ENCODE measurements around the gene RIPOR2.

The RIPOR2 gene, protein sequence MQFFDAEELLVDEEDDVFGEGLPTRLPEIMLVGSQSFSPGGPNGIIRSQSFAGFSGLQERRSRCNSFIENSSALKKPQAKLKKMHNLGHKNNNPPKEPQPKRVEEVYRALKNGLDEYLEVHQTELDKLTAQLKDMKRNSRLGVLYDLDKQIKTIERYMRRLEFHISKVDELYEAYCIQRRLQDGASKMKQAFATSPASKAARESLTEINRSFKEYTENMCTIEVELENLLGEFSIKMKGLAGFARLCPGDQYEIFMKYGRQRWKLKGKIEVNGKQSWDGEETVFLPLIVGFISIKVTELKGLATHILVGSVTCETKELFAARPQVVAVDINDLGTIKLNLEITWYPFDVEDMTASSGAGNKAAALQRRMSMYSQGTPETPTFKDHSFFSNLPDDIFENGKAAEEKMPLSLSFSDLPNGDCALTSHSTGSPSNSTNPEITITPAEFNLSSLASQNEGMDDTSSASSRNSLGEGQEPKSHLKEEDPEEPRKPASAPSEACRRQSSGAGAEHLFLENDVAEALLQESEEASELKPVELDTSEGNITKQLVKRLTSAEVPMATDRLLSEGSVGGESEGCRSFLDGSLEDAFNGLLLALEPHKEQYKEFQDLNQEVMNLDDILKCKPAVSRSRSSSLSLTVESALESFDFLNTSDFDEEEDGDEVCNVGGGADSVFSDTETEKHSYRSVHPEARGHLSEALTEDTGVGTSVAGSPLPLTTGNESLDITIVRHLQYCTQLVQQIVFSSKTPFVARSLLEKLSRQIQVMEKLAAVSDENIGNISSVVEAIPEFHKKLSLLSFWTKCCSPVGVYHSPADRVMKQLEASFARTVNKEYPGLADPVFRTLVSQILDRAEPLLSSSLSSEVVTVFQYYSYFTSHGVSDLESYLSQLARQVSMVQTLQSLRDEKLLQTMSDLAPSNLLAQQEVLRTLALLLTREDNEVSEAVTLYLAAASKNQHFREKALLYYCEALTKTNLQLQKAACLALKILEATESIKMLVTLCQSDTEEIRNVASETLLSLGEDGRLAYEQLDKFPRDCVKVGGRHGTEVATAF

DNA sequence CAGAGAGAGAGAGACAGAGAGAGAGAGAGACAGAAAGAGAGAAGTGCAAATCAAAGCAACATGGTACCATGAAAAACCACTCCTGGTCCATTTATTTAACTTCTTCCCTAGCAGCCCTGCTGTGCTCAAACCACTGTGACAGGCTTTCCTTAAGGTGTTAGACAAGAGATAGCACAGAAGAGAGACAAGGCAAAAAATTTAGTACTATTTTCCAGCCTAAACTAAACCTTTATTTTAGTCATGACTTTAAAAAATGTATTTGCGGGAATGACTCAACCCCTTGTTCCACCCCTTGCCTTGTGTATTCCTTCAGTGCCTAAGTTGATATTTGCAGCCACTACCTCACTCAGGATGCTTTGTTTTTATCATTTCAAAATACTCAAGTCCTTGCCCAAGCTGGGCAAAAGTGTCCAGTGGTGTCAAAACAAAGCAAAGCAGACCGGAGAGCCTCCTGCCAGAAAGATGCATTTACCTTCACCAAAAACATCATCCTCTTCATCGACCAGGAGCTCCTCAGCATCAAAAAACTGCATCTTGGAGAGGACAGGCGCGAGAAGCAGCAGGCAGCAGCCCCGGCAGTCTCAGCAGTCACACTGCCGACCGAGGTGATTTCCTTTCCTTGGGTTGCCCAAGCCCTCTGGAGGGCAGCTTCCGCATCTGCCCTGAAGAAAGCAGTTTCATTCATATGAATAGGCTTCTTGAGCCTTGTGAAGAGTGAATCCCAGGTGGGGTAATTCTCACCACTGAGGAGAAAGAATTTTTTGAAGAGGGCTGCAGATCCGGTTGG lies at the start of gene RIPOR2:
RIPOR2 (minus strand) TSS at position 595 of the 787 bp plus-strand sequence; CDS start at position 533, 62 bp downstream.
- DNase-seq: peak; percentile 65

DNA sequence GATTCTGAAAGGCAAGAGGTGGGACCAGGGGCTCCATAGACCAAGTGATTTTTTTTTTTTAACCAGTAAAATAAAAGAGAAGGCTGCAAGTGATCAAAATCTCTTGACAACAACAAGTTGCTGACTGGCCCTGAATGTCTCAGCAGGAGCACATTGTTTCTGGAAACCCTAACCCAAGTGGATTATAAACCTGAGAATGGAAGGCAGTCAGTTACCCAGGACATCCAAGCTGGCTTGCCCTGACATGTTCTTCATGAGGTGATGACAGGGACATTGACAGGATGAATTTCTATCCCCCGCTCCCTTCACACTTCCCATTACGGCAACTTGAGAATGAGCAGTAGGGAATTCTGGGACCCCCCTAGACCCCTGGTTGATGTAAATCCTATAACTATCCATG lies 49.6 kb upstream of the RIPOR2 start:
- no peak for DNase-seq

DNA sequence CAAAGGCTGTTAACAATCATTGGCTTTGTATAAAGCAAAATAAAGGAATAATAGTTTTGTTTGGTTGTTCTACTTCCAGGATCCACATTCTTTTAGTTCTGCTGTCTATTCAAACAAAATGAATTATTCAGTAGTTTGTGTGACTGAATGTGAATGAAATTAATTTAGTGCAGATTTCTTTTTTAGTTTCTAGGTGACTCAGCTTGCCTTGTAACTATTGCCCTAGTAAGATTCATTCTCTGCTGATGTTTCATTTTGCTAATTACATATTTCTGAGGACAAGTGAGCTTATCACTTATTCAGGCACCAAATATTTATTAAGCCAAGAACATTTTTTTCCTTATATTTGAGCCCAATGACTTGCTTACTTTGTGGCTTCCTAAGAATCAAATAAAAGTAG lies 46.5 kb upstream of the RIPOR2 start:
- no peak for DNase-seq

DNA sequence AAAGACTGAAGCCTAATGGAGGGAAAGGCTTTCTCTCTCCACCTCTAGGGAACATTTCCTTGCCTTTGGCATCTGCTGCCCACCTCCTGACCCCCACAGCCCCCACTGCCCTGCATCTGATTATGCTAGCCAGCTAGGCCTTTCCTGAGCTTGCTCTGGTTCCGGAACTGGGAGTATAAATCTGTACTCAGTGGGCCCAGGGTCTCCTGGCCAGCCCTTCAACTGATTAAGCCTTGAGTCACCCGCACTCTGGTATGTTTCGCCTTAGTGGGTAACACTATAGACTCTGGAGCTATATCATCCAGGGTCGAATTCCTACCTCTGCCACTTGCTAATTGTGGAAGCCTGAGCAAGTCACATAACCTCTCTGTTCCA lies 45.6 kb upstream of the RIPOR2 start:
- DNase-seq: no peak

DNA sequence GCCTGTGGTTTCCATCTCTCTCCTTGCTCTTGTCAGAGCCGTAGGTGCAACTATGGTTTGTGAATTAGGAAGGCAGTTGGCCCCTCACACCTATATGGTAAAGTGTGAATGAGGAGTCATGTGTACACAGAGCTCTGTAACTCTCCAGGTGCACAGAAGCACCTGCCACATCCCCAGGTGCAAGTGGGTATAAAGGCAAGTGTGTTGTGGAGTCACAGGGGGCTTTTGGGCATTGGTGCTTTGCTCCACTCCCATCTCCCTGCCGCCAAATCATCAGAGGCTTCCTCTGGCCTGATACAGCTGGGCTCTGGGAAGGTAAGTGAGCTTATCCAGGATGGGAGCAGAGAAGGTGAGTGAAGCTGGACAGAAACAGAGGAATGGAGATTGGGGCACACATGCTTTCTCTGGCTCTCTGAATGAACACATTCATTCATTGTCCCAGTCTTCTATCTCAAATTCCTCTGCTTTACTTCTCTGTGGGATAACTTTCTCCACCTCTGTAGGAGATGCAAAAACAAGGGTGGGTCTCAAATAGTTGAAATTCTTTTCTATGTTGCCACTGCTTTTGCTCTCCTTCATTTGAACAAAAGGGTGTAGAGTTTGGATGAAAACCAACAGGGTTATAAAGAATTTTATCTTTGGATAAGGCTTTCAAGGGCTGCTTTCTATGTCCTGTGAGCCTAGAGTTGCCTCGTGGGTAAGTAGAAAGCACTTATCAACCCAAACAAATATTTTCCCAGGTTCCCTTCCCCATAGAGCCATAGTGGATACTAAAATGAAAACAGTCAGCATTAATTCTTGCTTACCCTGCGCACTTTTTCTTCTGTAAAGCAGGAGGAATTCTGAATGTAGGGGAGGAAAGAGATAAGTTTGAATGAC lies 45.0 kb upstream of the RIPOR2 start:
- DNase-seq: no peak

DNA sequence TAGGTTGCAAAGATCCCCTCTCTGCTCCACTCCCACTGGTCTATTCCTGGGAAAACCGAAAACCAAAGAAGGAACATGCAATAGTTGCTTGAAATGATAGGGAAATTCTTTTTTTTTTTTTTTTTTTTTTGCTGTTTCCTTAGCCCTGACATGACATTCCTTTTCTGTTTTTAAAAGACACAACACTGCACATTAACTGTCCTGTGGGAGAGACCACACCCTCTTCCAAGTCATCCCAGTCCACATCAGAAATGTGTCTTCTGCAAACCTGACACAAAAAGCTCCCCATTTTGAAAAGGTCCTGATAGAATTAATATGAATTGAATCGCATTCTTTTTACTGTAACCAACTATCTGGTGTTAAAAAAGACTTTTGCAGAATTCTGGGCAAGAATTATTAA lies 43.4 kb upstream of the RIPOR2 start:
- no peak for DNase-seq

DNA sequence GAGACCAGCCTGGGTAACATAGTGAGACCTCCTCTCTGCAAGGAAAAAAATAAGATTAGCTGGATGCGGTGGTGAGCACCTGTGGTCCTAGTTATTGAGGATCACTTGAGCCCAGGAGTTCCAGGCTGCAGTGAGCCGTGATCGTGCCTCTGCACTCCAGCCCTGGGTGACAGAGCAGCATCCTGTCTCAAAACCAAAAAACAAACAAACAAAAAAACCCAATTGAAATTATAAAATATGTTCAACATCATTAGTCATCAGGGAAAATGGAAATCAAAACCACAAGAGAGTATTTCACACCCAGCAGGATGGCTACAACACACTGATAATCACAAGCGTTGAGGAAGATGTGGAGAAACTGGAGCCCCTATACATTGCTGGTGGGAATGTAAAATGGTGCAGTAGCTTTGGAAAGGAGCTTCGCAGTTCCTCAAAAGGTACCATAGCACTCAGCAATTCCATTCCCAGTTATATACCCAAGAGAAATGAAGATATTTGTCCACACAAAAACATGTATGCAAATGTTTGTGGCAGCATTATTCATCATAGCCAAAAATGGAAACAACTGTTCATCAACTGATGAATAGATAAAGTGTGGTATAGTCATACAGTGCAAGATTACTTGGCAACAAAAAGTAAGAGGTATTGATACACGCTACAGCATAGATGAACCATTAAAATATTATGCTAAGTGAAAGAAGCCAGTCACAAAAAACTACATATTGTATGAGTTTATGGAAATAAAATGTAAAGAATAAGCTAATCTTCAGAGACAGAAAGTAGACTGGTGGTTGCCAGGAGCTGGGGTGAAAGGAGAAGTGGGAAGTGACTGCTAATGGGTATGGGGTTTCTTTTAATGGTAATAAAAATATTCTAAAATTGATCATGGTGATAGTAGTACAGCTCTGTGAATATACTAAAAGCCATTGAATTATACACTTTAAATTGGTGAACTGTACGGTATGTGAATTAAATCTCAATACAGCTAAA lies 38.7 kb upstream of the RIPOR2 start:
- peak; percentile 37 for DNase-seq

DNA sequence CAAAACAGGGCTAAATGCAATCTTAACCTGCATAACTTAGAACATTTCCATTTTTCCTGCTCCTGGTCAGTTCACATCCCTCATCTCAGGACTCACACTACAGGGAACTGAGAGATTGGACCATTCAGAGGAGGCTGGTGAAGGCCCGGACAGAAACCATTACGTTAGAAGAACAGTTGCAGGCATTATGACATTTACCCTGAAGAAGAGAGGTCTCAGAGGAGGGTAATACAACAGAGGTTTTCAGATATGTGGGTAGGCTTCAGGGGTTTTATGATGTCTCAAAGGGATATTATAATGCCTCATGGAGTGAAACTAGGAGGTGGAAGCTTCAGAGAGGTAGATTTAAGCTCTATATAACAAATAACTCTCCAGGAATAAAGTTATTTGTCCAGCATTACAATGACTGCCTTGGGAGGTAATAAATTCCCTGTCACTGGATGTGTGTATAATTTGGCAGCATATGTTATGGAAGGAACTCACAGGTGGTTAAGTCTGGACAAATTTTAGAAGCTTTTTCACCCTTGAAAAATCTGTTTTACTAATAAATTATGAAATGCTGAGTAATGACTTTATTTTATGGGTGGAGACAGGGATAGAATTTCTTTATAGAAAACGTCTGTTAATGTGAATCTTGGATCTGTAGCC lies 36.7 kb upstream of the RIPOR2 start:
- no peak for DNase-seq

DNA sequence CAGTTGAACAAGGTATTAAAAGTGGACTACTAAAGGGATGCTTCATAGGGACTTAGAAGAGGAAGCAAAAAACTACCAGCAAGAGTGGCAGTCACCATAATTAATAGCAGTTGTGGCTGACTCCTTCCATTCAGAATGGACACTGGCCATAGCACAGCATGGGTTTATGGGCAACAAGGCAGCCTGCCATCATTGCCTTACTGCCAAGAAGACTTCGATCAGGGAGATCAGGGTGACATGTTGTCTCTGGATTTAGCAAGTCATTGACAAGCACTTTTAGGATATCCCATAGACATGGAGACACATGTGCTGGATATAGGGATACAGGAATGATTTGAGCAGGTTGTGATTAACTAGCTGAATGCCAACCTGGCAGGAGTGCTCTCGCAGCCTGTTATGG lies 35.3 kb upstream of the RIPOR2 start:
- no peak for DNase-seq

DNA sequence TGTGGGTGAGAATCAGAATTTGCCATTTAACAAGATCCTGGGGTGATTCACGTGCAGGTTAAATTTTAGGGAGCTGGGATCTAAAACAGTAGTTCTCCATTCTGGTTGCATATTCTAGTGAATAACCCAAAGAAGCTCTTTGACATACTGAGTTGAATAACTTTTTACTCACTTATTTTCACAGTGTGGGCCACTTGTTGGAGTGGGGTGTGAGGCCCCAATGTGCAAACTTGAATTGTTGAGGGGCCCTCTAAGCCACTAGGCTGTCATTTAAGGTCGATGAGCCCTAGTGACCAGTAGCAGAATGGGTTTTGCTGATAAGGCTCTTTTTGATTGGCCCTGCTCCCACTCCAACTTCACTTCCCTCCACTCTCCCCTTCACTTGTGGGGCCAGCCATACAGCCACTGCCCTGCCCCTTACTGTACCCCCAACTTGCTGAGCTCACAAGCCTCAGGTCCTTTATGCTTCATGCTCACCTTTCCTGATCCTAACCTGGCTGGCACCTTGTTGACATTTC lies 33.6 kb upstream of the RIPOR2 start:
- DNase-seq: no peak

DNA sequence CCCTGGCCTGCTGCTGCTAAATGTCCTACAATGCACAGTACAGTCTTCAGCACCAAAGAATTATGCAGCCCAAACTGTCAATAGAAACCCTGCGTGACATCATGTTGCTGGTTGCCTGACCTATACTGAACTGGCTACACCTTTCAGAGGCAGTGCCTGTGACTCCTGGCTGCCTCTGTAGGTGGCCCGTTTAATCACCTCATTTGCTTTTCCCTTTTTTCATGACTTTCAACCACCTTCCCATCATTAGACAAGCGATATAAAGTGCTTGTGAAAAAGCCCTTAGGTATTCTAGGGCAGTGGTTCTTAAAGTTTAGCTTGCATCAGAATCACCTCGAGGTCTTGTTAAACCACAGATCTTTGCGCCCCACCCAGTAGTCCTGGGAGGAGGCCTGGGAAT lies 33.0 kb upstream of the RIPOR2 start:
- no peak for DNase-seq

DNA sequence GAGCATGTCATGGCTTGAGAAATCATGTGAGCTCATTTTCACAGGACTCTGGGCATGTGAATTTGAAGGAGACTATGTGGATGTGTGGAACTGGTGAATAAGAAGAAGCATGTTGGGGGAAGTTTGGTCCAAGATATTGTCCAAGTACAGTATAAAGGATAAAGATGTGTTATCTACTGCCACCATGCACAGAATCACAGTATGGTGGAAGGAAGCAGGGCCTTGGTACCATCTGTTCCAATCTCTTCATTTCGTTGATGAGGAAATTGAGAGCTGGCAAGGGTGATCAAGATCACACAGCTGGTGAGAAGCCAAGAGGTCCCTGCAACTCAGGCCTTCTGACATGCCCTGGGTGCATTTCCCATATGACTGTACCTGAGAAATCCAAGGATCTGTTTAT lies 31.5 kb upstream of the RIPOR2 start:
- no peak for DNase-seq

DNA sequence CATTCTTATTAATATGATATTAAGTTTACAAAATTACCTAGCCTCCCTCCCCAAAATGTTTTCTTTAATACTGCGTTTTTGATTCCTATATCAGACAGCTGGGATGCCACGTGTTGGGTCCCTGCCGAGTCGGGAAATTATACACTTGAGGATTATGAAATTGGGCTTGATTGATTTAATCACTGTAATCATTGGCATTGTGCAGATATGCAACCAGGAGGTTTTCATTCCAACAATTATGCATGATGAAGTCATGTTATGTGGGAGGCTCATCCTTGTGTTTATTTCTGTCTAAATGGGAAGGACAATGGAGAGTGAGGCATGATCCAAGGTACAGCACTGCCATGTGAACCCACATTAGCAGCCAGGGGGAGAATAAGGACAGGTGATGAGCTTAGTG lies 30.6 kb upstream of the RIPOR2 start:
- DNase-seq: no peak

DNA sequence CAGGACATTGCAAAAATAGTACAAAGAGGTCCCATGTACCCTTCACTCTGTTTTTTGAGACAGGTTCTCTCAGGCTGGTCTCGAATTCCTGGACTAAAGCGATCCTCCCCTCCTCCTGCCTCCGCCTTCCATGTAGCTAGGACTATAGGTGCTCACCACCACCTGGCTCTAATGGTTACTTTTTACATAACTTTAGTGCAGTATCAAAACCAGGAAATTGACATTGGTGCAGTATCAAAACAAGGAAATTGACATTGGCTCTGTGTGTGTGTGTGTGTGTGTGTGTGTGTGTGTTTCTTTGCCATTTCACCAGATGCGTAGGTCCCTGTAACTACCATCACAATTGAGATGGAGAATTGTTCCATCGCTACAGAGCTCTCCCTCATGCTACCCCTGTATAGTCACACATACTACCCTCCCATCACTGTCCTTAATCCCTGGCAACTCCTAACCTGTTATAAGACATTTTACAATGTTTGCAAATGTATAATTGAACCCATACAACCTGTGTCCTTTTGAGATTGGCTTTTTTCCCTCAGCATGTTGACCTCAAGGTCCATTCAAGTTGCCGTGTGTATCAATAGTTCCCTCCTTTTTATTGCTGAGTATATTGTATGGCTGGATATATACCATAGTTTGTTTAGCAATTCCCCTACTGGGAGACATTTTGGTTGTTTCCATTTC lies 28.3 kb upstream of the RIPOR2 start:
- DNase-seq: no peak

DNA sequence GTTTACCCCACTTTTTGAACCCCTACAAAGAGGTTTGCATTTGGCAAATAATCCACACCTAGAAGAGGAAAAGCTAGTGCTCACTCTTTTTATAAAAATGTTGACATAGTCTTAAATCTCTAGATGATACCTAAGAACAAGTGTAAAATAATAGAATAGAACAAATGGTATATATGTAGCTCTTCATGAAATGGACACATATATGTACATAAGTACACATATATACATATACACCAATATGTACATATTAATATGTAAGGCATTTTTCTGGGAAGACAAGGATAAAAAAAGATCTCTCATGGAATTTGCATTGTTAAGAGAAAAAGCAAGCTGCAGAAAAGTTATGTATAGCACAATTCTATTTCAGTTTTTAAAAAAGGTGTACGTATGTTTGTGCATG lies 27.6 kb upstream of the RIPOR2 start:
- DNase-seq: no peak

DNA sequence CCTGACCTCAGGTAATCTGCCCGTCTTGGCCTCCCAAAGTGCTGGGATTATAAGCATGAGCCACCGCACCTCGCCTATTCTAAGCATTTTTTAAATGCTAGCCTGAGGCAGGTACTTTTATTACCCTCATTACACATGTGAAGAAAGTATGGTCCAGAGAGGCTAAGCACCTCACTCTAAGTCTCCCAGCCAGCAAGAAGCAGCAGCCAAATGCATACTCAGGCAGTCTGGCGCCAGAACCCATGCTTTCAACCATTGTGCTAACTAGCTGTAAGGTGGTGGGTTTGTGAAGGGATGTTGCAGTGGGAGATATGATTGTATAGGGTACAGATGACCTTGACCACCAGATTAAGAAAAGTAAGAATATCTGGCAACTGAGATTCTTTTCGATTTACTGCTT lies 26.1 kb upstream of the RIPOR2 start:
- DNase-seq: no peak

DNA sequence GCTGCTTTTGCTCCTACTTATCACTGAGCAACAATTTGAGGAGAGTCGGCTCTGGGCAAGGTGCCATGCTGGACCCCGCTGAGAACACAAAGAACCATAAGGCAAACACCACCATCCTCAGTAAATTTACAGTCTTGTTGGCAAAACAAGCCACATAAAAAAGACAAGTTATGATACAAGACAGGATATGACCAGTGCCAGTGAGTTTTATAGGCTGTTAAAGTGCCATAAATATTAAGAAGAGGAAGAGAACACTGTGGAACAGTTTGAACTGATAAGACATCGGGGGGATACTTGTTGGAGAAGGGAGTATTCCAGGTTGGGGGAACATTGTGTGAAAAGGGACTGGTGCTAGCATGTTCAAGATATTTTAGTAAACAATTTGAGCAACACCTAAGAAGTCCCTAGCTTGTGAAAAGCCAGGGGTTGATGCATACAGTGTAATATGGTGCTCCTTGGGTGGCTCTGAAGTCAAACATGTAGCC lies 25.3 kb upstream of the RIPOR2 start:
- DNase-seq: no peak

DNA sequence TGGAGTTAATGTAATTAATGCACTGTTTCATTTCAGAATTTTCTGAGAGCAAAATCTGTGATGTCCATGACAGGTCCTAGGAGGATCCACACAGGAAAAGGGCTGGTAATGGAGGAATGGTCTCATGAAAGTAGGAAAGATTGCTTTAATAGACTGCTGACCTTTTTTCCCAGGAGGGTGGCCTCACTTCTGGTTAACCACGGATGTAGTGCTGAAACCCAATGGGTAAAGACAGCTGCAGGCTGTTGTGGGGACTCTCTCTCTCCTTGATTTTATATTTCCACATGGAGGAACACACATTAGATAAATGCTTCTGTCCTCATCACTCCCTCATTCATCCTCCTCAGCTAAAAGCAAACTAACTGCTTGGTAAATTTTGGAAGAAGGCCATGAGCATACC lies 23.6 kb upstream of the RIPOR2 start:
- DNase-seq: no peak

DNA sequence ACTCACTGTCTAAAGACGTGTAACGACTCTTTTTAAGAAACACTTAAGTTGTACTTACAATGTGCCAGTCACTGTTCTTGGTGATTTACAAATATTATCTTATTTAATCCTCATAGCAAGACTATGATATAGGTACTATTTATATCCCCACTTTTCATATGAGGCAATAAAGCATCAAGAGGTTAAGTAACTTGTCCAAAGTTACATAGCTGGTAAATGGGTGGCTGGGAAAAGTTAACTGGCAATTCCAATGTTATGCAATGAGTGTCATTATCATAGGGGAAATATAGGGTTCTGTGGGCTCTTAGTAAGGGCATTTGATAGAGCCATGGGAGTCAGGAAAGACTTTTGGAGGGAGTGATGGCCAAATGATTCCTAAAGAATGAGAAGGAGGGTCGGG lies 21.4 kb upstream of the RIPOR2 start:
- no peak for DNase-seq

Measured in activated naive CD4-positive, alpha-beta T cell treated with anti-CD3 and anti-CD28 coated beads, Interleukin-2, amount 50 U/mL, for 16 hours (primary cell).